GM18499 (cell line): Measurements from ENCODE around the gene TSPEAR.
"Not testable (repeated sequence)": the region's sequence is repeated elsewhere in the genome, so short reads cannot be mapped to it uniquely, and the experiment has no call there.

Source experiments
- ATAC-seq: cut with Tn5 transposase; IDR thresholded peaks from one replicate; pipeline ENCODE4 v1.9.1; 2021; ENCODE audit warnings: moderate number of reproducible peaks; ENCODE audit not compliant: insufficient read depth, unreplicated experiment

TSPEAR gene

DNA sequence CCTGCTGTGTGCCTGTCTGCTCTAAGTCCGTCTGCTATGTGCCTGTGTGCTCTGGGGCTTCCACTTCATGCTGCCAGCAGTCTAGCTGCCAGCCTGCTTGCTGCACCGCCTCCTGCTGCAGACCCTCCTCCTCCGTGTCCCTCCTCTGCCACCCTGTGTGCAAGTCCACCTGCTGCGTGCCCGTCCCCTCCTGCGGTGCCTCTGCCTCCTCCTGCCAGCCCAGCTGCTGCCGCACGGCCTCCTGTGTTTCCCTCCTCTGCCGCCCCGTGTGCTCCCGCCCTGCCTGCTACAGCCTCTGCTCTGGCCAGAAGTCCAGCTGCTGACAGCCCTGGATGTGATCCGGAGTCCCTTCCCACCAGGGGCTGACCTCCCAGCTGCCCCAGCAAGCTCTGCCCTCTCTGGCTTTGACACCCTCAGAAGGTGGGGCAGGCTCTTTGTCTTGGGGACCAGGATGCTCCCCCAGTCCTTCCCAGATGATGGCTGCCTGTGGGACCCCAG, 73.5 kb downstream of the TSPEAR start:
- not testable (repeated sequence) for ATAC-seq

DNA sequence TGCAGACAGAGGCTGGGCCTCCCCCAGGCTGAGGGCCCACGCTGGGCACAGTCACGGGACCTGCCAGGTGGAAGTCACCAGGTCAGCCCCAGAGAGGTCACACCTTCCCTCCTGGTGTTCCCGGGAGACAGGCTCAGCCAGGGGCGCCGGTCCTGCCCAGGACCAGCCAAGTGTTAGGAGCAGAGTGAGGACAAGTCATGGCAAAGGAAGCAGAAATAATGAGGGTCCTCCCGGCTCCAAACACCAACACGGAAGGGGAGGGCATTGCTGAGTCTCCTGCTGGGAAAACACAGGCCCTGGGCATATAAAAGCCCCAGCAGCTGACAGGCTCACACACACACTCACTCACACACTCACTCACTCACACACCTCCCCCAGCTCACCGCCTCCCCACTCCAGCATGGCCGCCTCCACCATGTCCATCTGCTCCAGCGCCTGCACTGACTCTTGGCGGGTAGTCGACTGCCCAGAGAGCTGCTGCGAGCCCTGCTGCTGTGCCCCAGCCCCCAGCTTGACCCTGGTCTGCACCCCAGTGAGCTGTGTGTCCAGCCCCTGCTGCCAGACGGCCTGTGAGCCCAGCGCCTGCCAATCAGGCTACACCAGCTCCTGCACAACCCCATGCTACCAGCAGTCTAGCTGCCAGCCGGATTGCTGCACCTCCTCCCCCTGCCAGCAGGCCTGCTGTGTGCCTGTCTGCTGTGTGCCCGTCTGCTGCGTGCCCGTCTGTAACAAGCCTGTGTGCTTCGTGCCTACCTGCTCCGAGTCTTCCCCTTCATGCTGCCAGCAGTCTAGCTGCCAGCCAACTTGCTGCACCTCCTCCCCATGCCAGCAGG, 74.1 kb downstream of the TSPEAR start, which contains the start of gene KRTAP10-10:
Gene KRTAP10-10 (plus strand): TSS at position 339 of the 833 bp plus-strand sequence. CDS start 62 bp downstream, at position 401.
- ATAC-seq: no peak

DNA sequence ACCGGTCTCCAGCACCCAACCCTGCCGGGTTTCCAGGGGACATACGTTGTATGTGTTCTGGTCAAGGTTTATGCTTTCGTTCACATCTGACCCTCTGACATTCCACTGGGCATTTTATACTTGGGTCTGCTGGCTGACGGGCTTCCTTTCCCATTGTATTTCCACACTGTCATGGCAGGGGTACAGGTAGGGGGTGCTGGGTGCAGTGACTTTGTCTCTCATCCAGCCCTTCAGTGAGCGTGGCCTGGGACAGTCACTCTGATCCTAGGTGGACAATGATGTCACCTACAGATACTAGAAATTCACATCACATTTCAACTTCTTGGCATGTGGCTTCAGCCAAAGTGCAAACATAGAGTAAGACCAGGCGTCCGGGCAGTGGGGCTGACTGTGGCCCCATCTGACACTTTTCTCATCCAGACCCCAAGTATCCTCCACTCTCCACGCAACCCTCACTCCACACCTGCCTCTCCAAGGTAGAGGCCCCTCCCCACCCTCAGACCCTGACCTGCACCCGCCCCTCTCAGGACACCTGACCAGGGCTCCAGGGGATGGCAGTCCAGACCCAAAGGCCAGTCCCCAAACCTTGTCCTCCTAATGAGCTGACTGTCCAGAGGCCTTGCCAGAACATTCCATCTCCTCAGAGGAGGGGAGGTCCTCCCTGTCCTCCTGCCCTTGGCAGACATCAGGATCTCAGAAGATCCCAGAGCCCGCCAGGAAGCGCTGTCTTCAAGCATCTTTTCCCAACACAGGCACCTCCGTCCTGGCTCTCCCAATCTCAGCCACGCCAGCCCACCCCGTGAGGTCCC, 75.0 kb downstream of the TSPEAR start:
- ATAC-seq: no peak

DNA sequence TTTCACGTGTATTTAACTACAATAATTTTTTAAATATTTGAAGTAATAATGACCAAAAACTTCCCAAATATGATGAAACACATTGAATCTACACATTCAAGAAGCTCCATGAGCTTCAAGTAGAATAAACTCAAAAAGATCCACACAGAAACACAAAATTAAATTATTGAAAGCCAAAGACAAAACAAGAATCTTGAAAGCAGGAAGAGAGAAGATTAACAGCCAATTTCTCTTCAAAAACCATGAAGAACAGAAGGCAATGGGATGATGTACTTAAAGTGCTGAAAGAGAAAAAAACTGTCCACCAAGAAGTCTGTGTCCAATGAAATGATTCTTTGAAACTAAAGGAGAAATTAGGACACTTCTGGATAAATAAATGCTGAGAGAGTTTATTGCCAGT, 79.3 kb downstream of the TSPEAR start:
- no peak for ATAC-seq

DNA sequence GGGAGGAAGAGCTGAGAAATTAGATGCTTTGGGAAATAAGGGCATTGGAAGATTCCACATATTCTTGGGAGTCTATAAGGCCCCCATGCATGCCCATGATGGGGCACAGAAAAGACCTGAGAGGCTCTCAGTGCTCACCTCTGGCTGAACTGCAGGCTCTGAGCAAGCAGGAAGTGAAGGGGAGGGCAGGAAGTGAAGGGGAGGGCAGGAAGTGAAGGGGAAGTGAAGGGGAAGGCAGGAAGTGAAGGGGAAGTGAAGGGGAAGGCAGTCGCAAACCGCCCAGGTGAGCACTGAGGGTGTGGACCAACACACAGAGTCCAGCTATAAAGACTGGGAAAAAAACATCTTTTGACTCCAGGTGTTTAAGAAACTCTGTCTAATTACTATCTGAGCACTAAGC, 80.9 kb downstream of the TSPEAR start:
- ATAC-seq: no peak

DNA sequence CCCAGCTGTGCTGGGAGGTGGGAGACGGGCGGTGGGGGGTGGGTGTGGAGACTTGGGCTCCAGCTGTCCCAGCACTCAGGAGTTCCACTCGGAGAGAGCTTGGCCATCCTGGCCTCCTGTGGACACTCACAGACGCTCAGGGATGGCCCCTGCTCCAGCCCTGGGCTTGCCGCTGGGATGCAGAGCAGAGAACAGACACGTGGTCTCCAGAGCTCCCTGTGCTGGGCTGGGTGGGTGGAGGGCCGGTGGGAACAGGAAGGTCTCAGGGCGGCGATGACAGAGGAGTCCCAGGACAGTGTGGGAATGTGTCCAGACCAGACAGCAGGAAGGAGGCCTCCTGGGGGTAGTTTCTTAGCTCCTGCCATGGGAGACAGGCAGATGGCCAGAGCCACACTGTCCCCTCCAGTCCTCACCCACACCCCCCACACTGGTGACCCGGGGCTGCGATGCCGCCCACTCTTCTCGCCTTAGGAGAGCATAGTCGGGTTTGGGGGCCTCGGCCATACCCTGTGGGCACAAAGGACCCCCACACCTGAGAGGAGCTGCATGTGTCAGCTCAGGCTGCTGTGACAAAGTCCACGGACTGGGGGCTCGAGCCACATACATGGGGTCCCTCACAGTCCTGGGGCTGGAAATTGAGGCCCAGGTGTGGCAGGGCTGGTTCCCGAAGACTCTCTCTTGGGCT, 82.5 kb downstream of the TSPEAR start:
- no peak for ATAC-seq

DNA sequence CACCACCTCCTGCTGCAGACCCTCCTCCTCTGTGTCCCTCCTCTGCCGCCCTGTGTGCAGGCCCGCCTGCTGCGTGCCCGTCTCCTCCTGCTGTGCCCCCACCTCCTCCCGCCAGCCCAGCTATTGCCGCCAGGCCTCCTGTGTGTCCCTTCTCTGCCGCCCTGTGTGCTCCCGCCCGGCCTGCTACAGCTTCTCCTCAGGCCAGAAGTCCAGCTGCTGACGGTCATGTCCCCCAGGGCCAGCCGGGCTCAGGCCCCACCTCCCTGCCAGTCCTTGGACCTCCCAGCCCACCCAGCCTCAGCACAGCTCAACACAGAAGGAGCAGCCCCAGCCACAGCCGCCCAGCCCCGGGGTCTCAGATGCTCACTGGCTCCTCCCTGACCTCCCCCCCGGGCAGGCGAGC, 83.5 kb downstream of the TSPEAR start:
- ATAC-seq: not testable (repeated sequence)

DNA sequence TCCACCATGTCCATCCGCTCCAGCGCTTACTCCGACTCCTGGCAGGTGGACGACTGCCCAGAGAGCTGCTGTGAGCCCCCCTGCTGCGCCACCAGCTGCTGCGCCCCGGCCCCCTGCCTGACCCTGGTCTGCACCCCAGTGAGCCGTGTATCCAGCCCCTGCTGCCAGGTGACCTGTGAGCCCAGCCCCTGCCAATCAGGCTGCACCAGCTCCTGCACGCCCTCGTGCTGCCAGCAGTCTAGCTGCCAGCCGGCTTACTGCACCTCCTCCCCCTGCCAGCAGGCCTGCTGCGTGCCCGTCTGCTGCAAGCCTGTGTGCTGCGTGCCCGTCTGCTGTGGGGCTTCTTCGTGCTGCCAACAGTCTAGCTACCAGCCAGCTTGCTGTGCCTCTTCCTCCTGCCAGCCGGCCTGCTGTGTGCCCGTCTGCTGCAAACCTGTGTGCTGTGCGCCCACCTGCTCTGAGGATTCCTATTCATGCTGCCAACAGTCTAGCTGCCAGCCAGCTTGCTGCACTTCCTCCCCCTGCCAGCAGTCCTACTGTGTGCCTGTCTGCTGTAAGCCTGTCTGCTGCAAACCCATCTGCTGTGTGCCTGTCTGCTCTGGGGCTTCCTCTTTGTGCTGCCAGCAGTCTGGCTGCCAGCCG, 84.1 kb downstream of the TSPEAR start:
- ATAC-seq: not testable (repeated sequence)

DNA sequence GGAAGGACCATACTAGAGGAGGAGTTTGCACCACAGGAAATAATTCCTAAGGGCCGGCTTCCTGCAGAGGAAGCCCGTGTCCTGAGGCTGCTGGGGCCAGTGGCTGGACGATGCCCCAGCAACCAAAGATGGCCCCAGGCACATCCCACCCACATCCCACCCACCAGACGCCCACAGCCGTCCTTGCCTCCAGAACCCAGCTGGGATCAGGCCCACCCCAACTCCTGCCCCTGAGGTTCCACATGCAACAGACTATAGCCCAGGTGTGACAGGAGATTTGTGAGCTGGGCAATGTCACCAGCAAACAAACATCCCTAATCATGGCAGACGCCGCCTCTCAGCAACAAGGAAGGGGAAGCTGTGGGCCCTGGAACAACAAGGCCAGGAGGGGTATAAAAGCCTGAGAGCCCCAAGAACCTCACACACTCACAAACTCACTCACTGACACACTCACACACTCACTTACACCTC, 84.7 kb downstream of the TSPEAR start, which contains the start of gene KRTAP10-9:
Gene KRTAP10-9 (plus strand): TSS at position 421 of the 471 bp plus-strand sequence. CDS start 79 bp downstream, outside the sequence.
- ATAC-seq: no peak

DNA sequence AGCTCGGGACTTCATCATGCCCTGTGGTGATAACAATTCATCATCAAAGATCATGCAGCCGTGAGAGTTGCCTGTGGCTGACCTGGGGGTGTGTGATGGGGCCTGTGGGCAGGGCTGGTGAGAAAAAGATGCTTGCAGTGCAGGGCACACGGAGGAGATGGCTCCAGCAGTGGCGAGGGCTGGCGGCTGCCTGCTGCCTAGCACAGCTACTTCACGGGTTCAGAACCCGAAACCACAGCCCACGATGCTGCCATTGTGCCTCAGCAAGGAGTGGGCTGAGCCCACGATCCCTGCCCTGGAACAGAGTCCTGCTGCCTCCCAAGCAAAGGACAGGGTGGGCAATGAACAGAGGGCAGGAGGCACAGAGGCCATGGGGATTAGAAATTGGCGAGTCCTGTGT, 85.1 kb downstream of the TSPEAR start:
- no peak for ATAC-seq

DNA sequence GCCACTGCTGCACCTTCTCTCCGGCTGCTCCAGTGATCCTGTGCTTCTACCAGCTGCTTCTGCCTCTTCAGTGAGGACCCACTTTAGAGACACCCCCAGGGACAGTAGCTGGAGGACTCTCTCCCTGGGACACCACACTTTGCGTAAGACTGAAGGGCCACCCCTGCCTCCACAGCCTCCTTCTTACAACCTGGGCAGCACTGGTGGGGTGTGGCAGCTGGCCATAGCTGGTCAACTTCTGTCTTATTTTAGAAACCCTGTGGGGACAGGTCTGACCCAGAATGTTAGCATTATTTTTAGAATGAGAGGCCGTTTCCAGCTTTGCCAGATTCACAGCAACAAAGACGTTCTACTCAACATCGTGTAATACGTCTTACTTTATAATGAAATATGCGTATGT, 85.6 kb downstream of the TSPEAR start:
- ATAC-seq: no peak

DNA sequence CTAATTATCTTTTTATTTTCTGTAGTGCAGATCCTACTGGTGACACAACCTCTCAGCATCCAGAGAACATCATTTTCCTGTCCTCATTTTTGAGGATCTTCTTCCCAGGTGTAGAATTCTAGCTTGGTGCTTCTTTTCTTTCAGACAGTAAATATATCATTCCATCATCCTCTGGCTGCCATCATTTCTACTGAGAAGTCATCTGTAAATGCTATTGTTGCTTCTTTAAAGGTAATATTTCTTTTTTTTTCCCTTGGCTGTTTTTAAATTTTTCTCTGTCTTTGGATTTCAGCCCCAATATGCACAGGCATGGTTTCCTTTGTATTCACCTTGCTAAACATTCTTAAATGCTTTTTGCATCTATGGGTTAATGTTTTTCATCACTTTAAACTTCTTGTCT, 87.8 kb downstream of the TSPEAR start:
- no peak for ATAC-seq

DNA sequence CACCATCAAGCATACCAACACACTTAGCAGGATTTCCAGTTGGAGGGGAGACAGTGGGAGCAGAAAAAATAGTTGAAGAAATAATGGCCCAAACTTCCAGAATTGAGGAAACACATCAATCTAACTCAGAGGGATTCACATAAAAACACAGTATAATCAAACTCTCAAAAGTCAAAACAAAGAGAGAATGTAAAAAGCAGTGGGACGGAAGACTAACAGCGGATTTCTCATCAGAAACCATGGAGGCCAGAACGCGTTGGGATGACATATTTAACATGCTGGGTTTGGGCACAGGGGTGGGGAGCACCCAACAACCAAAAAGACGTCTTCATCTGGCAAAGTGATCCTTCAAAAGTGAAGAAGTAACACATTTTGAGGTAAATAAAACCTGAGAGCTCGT, 91.5 kb downstream of the TSPEAR start:
- no peak for ATAC-seq

DNA sequence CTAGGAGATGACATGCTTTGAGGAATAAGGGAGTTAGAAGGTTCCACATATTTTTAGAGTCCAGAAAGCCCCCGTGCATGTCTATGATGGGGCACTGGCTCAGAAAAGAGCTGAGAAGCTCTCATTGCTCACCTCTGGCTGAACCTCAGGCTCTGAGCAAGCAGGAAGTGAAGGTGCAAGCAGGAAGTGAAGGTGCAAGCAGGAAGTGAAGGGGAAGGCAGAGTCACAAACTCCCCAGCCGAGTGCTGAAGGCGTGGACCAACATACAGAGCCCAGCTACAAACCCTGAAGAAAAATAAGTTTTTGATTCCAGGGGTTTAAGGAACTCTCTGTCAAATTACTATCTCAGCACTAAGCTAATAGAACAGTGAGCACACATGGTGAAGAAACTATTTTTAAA, 92.5 kb downstream of the TSPEAR start:
- no peak for ATAC-seq

DNA sequence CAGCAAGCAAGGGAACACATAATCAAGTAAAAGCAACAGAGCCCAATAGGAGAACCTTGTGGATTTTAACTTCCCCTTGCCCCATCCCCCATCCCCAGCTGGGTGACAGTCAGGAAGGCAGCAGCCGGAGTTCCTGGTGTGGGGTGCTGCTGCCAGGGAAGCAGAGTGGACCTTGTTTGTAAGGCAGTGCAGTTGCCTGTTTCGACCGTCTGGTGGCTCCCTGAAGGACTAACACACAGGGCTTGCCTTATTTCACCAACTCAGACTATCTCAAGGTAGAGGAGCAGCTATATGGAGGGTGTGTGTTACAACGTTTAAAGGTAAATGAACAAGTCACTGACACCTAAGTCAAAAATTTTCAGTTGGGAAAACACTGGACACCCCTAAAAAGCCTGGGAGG, 92.9 kb downstream of the TSPEAR start:
- no peak for ATAC-seq

DNA sequence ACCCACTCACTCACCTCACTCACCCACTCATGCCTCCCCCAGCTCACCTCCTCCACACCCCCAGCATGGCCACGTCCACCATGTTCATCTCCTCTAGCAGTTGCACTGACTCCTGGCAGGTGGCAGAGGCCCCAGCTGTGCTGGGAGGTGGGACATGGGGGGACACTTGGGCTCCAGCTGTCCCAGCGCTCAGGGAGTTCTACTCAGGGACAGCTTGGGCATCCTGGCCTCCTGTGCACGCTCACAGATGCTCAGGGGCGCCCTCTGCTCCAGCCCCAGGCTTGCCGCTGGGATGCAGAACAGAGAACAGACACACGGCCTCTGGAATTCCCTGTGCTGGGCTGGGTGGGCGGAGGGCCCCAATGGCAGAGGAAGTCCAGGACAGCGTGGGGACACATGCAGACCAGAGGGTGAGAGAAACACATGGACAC, 94.3 kb downstream of the TSPEAR start:
- no peak for ATAC-seq

DNA sequence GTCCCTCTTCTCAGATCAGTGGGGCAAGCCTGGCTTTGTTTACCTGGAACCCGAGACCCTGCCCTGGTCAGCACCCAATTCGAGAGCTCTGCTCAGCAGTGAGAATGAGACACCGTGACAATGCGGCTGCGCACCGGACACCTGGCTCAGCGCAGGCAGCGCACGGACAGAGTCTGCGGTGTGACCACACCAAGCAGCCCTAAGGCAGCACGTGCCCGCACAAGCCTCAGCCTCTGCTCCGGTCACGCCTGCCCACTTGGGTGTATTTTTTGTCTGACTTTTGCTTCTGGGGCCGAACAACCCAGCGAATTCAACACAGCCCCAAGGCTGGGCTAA, 94.8 kb downstream of the TSPEAR start:
- ATAC-seq: no peak

DNA sequence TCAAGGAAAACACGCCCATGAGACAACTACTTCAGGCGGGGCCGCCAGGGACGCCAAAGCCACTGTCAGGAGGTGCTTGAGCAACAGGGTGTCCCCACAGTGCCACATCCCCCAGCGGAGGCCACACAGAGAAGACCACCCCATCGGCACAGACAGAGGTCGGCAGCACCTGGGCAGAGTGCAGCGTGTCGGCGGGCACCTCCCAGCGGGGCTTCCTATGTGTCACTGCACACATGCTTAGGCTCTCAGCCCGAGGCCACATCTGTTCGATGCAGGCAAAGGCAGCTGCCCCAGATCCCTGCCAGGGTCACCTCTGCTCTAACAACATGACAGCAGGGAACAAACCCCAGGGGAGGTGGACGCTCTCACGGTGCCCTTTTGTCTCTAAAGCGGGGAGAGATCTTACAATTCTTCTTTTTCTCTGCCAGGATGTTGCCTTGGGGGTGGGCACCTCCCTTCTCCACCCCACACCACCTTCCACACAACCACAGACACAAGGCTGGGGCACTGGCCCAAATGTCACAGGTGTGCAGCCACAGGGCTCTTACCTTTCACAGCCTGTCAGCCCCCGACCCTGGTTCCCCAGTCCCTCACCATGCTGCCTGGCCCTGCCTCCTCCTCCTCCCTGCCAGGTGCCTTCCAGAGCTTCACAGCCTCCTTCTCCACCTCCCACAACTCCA, 95.3 kb downstream of the TSPEAR start:
- no peak for ATAC-seq

DNA sequence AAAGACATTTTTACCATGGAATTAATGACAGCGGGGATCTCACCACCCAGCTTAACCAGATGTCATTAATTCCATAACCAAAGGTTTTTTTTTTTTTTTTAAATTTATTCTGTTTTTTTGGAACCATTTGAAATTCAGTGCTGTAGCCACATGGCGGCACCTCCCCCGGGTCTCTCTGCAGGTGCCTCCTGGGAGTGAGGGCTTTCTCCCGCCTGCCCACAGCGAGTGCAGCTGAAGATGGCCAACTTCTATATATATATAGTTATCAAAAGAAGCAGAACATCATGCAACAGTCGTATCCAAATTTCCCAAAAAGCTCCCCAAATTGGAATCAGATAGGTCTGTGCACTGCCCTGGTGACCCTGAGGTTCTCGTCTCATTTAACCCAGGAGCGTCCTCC, 95.9 kb downstream of the TSPEAR start:
- ATAC-seq: no peak
